Esophagus muscularis mucosa (tissue), 3 donors: ENCODE results near the gene TMEM175.

Experiments used
- CTCF ChIP-seq, 3 experiments: fragments of 200-600 bp in 2 of 3; fragments of 450-650 bp in 1 of 3; sonication (generic) in 2 of 3; IDR thresholded peaks; one replicate each; pipeline ENCODE4 v1.5.1; 2017 to 2019; ENCODE audit warnings: antibody characterized with exemption in 3 of 3, mild to moderate bottlenecking in 2 of 3, moderate library complexity in 1 of 3
- EP300 ChIP-seq: sonication (generic); formaldehyde crosslinking; IDR thresholded peaks from one replicate; pipeline ENCODE4 v1.6.1; 2017; ENCODE audit warnings: antibody characterized with exemption

GRCh38 chr4:987624-988513 is 55.6 kb downstream of the TMEM175 start:
- TF ChIP-seq CTCF (IDR thresholded peaks at IDR 0.05) (no peak), EP300 (no peak)
